Measurements from ENCODE around the gene TBX4. TPM values are rescaled to one million over a fixed set of nuclear protein-coding genes. Genes with fewer than 3 reads are reported as not detected.

The TBX4 gene
- total and polyA plus RNA-seq, 2 of the 13 experiments (the other 11 are each of a cell fraction or from before 2014, with no cell fraction given): 0.11 to 1.1 TPM

DNA sequence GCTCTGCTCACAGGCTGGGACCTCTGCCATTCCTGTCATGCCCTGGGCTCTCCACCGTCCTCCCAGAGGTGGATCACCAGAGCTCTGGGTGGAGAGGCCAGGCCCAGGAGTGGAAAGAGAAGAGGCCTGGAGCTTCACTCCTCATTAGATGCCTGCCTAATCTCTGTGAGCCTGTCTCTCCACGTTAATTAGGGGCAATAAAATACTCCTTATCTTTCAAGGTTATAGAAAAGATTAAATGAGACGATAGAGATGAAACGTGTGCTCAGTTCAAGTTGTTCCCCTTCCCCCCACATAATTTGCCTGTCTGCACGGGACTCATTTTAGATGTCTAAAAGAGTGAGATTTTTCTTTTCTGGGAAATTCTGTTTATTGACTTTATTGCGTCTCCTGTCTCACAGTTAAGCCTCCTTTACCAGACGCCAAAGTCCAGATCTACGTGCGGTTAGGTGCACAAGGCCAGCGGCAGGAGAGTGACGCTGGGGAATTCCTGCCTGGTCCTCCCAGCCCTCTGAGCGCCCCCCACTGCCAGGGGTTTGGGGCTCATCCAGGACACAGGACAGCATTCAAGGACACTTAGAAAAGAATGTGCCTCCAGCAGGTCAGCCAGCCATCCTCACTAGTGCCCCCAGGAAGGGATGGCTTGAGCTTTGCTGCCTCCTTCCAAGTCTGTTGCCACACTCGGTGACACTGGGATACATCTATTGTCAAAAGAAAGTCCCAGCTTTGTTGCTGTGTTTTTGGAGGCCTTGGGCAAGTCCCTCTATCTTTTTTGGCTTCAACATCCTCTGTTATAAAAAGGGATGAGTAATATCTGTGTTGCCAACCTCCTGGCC is 42.3 kb downstream of the TBX4 start (continued):
- TF ChIP-seq RXRA (CRISPR knock-in tag; IDR thresholded peaks at IDR 0.05): peak; percentile 74
- TF ChIP-seq ZNF335 (CRISPR knock-in tag; IDR thresholded peaks at IDR 0.05): no peak
- TF ChIP-seq MTA1 (CRISPR knock-in tag; IDR thresholded peaks at IDR 0.05; ENCODE audit: borderline replicate concordance): peak; percentile 88
- no peak for TF ChIP-seq CCDC6 (CRISPR knock-in tag; IDR thresholded peaks at IDR 0.05)
- TF ChIP-seq SRF (IDR thresholded peaks at IDR 0.05; ENCODE audit: low read depth, low read length): no peak
- no peak for TF ChIP-seq SMARCC2 (IDR thresholded peaks at IDR 0.05)
- peak; percentile 42; the same call in 1 of the 2 replicates for TF ChIP-seq RARA (CRISPR knock-in tag; IDR thresholded peaks at IDR 0.05)
- TF ChIP-seq HHEX (CRISPR knock-in tag; IDR thresholded peaks at IDR 0.05): no peak
- TF ChIP-seq DNMT3B (CRISPR knock-in tag; conservative IDR thresholded peaks at IDR 0.05): no peak
- TF ChIP-seq SOX5 (CRISPR knock-in tag; IDR thresholded peaks at IDR 0.05; ENCODE audit: borderline replicate concordance): peak; percentile 62; the same call in 1 of the 2 replicates
- TF ChIP-seq, protein P1, sequence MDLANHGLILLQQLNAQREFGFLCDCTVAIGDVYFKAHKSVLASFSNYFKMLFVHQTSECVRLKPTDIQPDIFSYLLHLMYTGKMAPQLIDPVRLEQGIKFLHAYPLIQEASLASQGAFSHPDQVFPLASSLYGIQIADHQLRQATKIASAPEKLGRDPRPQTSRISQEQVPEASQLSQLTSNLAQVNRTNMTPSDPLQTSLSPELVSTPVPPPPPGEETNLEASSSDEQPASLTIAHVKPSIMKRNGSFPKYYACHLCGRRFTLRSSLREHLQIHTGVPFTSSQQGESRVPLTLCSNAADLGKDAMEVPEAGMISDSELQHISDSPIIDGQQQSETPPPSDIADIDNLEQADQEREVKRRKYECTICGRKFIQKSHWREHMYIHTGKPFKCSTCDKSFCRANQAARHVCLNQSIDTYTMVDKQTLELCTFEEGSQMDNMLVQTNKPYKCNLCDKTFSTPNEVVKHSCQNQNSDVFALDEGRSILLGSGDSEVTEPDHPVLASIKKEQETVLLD (CRISPR knock-in tag; IDR thresholded peaks at IDR 0.05; ENCODE audit: low read depth): no peak
- no peak for TF ChIP-seq GZF1 (CRISPR knock-in tag; IDR thresholded peaks at IDR 0.05)
- peak; percentile 53 for TF ChIP-seq GATAD2A (CRISPR knock-in tag; IDR thresholded peaks at IDR 0.05)
- peak; percentile 31; the same call in 1 of the 2 replicates for TF ChIP-seq FOXA3 (CRISPR knock-in tag; IDR thresholded peaks at IDR 0.05)
- TF ChIP-seq, protein P2, sequence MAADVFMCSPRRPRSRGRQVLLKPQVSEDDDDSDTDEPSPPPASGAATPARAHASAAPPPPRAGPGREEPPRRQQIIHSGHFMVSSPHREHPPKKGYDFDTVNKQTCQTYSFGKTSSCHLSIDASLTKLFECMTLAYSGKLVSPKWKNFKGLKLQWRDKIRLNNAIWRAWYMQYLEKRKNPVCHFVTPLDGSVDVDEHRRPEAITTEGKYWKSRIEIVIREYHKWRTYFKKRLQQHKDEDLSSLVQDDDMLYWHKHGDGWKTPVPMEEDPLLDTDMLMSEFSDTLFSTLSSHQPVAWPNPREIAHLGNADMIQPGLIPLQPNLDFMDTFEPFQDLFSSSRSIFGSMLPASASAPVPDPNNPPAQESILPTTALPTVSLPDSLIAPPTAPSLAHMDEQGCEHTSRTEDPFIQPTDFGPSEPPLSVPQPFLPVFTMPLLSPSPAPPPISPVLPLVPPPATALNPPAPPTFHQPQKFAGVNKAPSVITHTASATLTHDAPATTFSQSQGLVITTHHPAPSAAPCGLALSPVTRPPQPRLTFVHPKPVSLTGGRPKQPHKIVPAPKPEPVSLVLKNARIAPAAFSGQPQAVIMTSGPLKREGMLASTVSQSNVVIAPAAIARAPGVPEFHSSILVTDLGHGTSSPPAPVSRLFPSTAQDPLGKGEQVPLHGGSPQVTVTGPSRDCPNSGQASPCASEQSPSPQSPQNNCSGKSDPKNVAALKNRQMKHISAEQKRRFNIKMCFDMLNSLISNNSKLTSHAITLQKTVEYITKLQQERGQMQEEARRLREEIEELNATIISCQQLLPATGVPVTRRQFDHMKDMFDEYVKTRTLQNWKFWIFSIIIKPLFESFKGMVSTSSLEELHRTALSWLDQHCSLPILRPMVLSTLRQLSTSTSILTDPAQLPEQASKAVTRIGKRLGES (CRISPR knock-in tag; IDR thresholded peaks at IDR 0.05; ENCODE audit: borderline replicate concordance): no peak
- TF ChIP-seq ZFP82 (CRISPR knock-in tag; IDR thresholded peaks at IDR 0.05; ENCODE audit: borderline replicate concordance): no peak
- TF ChIP-seq, protein P3, sequence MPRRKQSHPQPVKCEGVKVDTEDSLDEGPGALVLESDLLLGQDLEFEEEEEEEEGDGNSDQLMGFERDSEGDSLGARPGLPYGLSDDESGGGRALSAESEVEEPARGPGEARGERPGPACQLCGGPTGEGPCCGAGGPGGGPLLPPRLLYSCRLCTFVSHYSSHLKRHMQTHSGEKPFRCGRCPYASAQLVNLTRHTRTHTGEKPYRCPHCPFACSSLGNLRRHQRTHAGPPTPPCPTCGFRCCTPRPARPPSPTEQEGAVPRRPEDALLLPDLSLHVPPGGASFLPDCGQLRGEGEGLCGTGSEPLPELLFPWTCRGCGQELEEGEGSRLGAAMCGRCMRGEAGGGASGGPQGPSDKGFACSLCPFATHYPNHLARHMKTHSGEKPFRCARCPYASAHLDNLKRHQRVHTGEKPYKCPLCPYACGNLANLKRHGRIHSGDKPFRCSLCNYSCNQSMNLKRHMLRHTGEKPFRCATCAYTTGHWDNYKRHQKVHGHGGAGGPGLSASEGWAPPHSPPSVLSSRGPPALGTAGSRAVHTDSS (CRISPR knock-in tag; conservative IDR thresholded peaks at IDR 0.05): no peak
- no peak for TF ChIP-seq TP53 (CRISPR knock-in tag; conservative IDR thresholded peaks at IDR 0.05)
- no peak for TF ChIP-seq SNAI1 (CRISPR knock-in tag; IDR thresholded peaks at IDR 0.05; ENCODE audit: borderline replicate concordance)
- TF ChIP-seq, protein P4, sequence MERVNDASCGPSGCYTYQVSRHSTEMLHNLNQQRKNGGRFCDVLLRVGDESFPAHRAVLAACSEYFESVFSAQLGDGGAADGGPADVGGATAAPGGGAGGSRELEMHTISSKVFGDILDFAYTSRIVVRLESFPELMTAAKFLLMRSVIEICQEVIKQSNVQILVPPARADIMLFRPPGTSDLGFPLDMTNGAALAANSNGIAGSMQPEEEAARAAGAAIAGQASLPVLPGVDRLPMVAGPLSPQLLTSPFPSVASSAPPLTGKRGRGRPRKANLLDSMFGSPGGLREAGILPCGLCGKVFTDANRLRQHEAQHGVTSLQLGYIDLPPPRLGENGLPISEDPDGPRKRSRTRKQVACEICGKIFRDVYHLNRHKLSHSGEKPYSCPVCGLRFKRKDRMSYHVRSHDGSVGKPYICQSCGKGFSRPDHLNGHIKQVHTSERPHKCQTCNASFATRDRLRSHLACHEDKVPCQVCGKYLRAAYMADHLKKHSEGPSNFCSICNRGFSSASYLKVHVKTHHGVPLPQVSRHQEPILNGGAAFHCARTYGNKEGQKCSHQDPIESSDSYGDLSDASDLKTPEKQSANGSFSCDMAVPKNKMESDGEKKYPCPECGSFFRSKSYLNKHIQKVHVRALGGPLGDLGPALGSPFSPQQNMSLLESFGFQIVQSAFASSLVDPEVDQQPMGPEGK (CRISPR knock-in tag; IDR thresholded peaks at IDR 0.05): peak; percentile 74

All from HepG2 (cell line).